Measurements from ENCODE around the gene ZBTB12. TPM values are rescaled to one million over a fixed set of nuclear protein-coding genes. Genes with fewer than 3 reads are reported as not detected.
A peak's percentile ranks its signal among the peaks of the same experiment; 100 is the strongest.

Gene ZBTB12
- total and polyA plus RNA-seq, 10 donors, result 1.3 to 4.6 (median 3.9) TPM

- H3K4me3 ChIP-seq, result no peak overlapping the region
- no peak for DNase-seq
- WGBS, 5 donors, result 44 to 82% (median 73%) methylated on average over 2 of the region's 2 CpGs
- no peaks in the 10 kb centered on the region for H3K36me3 ChIP-seq
- H3K27ac ChIP-seq, result no peak overlapping the region
- H3K27me3 ChIP-seq (replicated peaks in 1 of 7), result no peaks in the 10 kb centered on the region
- H3K9me3 ChIP-seq, result no peaks in the 10 kb centered on the region
- no peak for TF ChIP-seq POLR2AphosphoS5 (IDR thresholded peaks at IDR 0.05)
- TF ChIP-seq POLR2A (IDR thresholded peaks at IDR 0.05), result no peak
- TF ChIP-seq, protein P1, sequence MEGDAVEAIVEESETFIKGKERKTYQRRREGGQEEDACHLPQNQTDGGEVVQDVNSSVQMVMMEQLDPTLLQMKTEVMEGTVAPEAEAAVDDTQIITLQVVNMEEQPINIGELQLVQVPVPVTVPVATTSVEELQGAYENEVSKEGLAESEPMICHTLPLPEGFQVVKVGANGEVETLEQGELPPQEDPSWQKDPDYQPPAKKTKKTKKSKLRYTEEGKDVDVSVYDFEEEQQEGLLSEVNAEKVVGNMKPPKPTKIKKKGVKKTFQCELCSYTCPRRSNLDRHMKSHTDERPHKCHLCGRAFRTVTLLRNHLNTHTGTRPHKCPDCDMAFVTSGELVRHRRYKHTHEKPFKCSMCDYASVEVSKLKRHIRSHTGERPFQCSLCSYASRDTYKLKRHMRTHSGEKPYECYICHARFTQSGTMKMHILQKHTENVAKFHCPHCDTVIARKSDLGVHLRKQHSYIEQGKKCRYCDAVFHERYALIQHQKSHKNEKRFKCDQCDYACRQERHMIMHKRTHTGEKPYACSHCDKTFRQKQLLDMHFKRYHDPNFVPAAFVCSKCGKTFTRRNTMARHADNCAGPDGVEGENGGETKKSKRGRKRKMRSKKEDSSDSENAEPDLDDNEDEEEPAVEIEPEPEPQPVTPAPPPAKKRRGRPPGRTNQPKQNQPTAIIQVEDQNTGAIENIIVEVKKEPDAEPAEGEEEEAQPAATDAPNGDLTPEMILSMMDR (IDR thresholded peaks at IDR 0.05 in 8 of 11, conservative IDR thresholded peaks at IDR 0.05 in 3 of 11), result no peak
- H3K4me1 ChIP-seq, result no peaks in the 10 kb centered on the region
- intact Hi-C loops (cut with DNase I; ENCODE audit: low total_unique reads), result no loop called here
These were observed 18.9 kb upstream of the ZBTB12 start for GRCh38 chr6:31920811-31921210.

DNA sequence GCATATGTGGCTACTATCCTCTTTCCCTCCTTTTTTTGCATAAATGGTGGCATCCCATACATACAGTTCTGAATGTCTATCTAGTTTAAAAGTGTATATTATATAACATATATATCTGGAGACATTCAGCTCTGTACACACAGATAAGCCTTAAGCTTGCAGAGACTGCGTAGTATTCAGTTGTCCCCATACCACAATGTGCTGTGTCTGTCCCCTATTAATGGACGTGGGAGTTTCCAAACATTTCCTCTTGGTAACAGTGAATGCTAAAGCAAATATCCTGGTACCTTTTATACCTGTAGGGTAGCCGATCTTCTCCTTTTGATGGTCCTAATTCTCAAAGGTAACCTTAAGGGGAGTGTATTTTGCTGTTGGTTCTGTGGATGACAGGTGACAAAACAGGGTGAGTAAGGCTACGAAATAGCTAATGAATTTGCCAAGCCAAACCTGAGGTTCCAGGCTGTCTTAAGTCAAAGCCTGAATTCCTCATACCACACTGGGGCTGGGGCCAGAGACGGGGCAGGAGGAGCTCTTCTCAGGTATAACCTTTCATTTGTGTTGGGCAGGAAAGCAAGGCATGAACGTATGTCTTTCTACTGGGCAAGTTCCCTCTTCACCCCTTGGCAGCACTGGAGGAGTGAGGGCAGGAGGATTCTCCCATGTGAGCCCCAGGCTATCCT lies 17.9 kb upstream of the ZBTB12 start:
- no peak for TF ChIP-seq POLR2A (IDR thresholded peaks at IDR 0.05)
- TF ChIP-seq, protein P1 (IDR thresholded peaks at IDR 0.05 in 8 of 11, conservative IDR thresholded peaks at IDR 0.05 in 3 of 11), result no peak
- no peak for TF ChIP-seq POLR2AphosphoS5 (IDR thresholded peaks at IDR 0.05)
- no peak overlapping the region for H3K27ac ChIP-seq
- no peaks in the 10 kb centered on the region for H3K27me3 ChIP-seq (replicated peaks in 1 of 7)
- H3K36me3 ChIP-seq, result no peaks in the 10 kb centered on the region
- intact Hi-C loops (cut with DNase I; ENCODE audit: low total_unique reads), result no loop called here
- no peaks in the 10 kb centered on the region for H3K4me1 ChIP-seq
- no peak overlapping the region for H3K4me3 ChIP-seq
- 82 to 88% (median 85%) methylated on average over 6 of the region's 6 CpGs for WGBS, 5 donors
- H3K9me3 ChIP-seq, result no peaks in the 10 kb centered on the region
- DNase-seq, result peak; percentile 1

GRCh38 chr6:31918069-31918720 lies 16.3 kb upstream of the ZBTB12 start:
- Histone ChIP-seq H3K27me3 (replicated peaks in 1 of 7) (no peaks in the 10 kb centered on the region), H3K4me1 (no peaks in the 10 kb centered on the region), H3K9me3 (no peaks in the 10 kb centered on the region), H3K27ac (no peak overlapping the region), H3K4me3 (no peak overlapping the region), H3K36me3 (no peaks in the 10 kb centered on the region)
- intact Hi-C loops (cut with DNase I; ENCODE audit: low total_unique reads), result no loop called here
- peak; percentile 13 for DNase-seq
- WGBS, 5 donors, result 74 to 86% (median 84%) methylated on average over 8 of the region's 8 CpGs
- no peak for TF ChIP-seq POLR2A (IDR thresholded peaks at IDR 0.05)
- no peak for TF ChIP-seq POLR2AphosphoS5 (IDR thresholded peaks at IDR 0.05)
- TF ChIP-seq, protein P1 (IDR thresholded peaks at IDR 0.05 in 8 of 11, conservative IDR thresholded peaks at IDR 0.05 in 3 of 11), result no peak

DNA sequence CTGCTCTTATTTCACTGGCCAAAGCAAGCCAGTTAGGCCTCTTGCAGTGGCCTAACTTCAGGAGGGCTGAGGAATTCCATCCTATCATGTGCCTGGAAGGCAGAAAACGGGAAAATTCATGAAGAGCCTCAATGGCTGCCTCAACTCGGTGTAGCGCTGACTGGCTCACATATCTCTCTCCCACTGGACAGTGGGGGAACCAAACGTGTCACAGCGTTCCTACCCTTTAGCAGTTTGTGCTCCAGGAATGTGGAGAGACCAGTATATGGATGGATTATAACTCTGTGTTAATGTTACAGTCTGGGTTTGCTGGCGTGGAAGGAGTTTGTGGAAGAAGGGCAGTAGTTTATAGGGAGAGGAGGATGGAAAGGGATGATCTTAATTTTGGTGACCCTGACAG lies 13.9 kb upstream of the ZBTB12 start:
- H3K4me3 ChIP-seq, result no peak overlapping the region
- H3K4me1 ChIP-seq, result no peaks in the 10 kb centered on the region
- H3K9me3 ChIP-seq, result no peaks in the 10 kb centered on the region
- WGBS, 5 donors, result 76 to 92% (median 85%) methylated on average over 6 of the region's 6 CpGs
- intact Hi-C loops (cut with DNase I; ENCODE audit: low total_unique reads), result no loop called here
- no peak overlapping the region for H3K27ac ChIP-seq
- peak; percentile 9 for DNase-seq
- no peaks in the 10 kb centered on the region for H3K36me3 ChIP-seq
- H3K27me3 ChIP-seq (replicated peaks in 1 of 7), result peaks cover 0 to 11% (median 0%) of the 10 kb centered on the region in 7 donors
- TF ChIP-seq POLR2A (IDR thresholded peaks at IDR 0.05), result no peak
- no peak for TF ChIP-seq POLR2AphosphoS5 (IDR thresholded peaks at IDR 0.05)
- TF ChIP-seq, protein P1 (IDR thresholded peaks at IDR 0.05 in 8 of 11, conservative IDR thresholded peaks at IDR 0.05 in 3 of 11), result no peak

Measured in spleen (tissue), 11 donors.